ENCODE data around the gene SZT2.
A peak's percentile ranks its signal among the peaks of the same experiment; 100 is the strongest.

Gene SZT2

GRCh38 chr1:43389326-43390313, at the start of gene SZT2, which contains the start of gene MED8:
Gene SZT2, plus strand, starts transcription at chr1:43389899. Its CDS starts 70 bp downstream, at chr1:43389969.
Gene MED8, minus strand, starts transcription at chr1:43389800. Its CDS starts 36 bp downstream, at chr1:43389764.
- peak; percentile 96 for DNase-seq (ENCODE audit: low spot score)
- TF ChIP-seq CTCF (IDR thresholded peaks at IDR 0.05; ENCODE audit: extremely low read depth, insufficient read depth, missing control alignments): no peak
- in situ Hi-C loops (cut with MboI; ENCODE audit: low pct_unique_long_range_greater_than_20kb, low sequenced_read_pairs, unreplicated experiment): no loop called here

- DNase-seq (ENCODE audit: low spot score): no peak
- in situ Hi-C loops (cut with MboI; ENCODE audit: low pct_unique_long_range_greater_than_20kb, low sequenced_read_pairs, unreplicated experiment): no loop called here
- no peak for TF ChIP-seq CTCF (IDR thresholded peaks at IDR 0.05; ENCODE audit: extremely low read depth, insufficient read depth, missing control alignments)
These were observed 49.1 kb upstream of the SZT2 start for GRCh38 chr1:43340559-43340958.

GRCh38 chr1:43344267-43344850, 45.3 kb upstream of the SZT2 start:
- no peak for DNase-seq (ENCODE audit: low spot score)
- in situ Hi-C loops (cut with MboI; ENCODE audit: low pct_unique_long_range_greater_than_20kb, low sequenced_read_pairs, unreplicated experiment): no loop called here
- TF ChIP-seq CTCF (IDR thresholded peaks at IDR 0.05; ENCODE audit: extremely low read depth, insufficient read depth, missing control alignments): no peak

GRCh38 chr1:43345120-43345519, 44.6 kb upstream of the SZT2 start:
- no peak for TF ChIP-seq CTCF (IDR thresholded peaks at IDR 0.05; ENCODE audit: extremely low read depth, insufficient read depth, missing control alignments)
- DNase-seq (ENCODE audit: low spot score): no peak
- in situ Hi-C loops (cut with MboI; ENCODE audit: low pct_unique_long_range_greater_than_20kb, low sequenced_read_pairs, unreplicated experiment): no loop called here

- DNase-seq (ENCODE audit: low spot score): no peak
- in situ Hi-C loops (cut with MboI; ENCODE audit: low pct_unique_long_range_greater_than_20kb, low sequenced_read_pairs, unreplicated experiment): no loop called here
- TF ChIP-seq CTCF (IDR thresholded peaks at IDR 0.05; ENCODE audit: extremely low read depth, insufficient read depth, missing control alignments): no peak
These were observed 43.1 kb upstream of the SZT2 start for GRCh38 chr1:43346636-43347035.

GRCh38 chr1:43348343-43348808, 41.3 kb upstream of the SZT2 start:
- no peak for TF ChIP-seq CTCF (IDR thresholded peaks at IDR 0.05; ENCODE audit: extremely low read depth, insufficient read depth, missing control alignments)
- no peak for DNase-seq (ENCODE audit: low spot score)
- in situ Hi-C loops (cut with MboI; ENCODE audit: low pct_unique_long_range_greater_than_20kb, low sequenced_read_pairs, unreplicated experiment): no loop called here
